AG09309 (cell line): ENCODE data around the gene NRXN3.
A peak's percentile ranks its signal among the peaks of the same experiment; 100 is the strongest.

Experiments used
- DNase-seq: peaks from one replicate; pipeline ENCODE4 v3.0.0-alpha.2; 2010; ENCODE audit warnings: low read depth
- H3K4me3 ChIP-seq: 2 replicates; pipeline ENCODE4 v1.5.1; 2011; ENCODE audit warnings: mild to moderate bottlenecking, low read depth, low read length, moderate library complexity; ENCODE audit not compliant: control insufficient read depth
- TF ChIP-seq, protein P1 (sequence below): IDR thresholded peaks from 2 replicates; pipeline ENCODE4 v1.5.1; 2011; ENCODE audit warnings: mild to moderate bottlenecking, low read depth, low read length, inconsistent platforms; ENCODE audit not compliant: insufficient read depth, control insufficient read depth; ENCODE audit errors: missing control alignments

Gene NRXN3

DNA sequence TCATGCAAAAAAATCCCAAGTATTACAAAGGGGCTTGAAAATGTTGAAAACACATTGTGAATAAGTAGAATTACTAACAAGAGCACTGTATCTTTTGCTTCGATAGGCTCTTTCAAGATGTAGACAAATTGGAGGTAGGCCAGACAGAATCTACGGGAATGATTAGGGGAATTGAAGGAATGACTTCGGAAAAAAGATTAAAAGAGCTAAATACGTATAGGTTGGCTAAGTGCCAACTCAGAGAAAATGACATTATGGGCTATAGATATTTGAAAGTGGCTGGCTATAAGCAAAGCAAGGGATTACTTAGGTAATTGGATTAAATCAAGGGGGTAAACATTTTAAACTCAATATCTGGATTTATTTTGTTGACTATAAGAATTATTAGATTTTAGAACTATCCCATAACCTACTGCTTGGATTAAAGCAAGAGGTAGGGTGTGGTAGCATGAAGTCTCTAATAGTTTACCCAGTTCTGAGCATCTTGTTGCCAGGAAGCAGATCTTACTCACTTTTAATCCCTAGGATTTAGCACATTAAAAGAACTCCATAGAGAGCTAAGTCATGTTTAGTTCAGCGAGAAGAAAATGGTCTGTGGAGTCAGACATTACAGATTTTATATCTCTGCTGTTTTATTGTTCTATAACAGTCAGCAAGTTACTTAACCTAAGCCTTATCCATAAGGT is 1551.4 kb downstream of the NRXN3 start:
- H3K4me3 ChIP-seq: no peak overlapping the region
- DNase-seq: no peak
- TF ChIP-seq, protein P1, sequence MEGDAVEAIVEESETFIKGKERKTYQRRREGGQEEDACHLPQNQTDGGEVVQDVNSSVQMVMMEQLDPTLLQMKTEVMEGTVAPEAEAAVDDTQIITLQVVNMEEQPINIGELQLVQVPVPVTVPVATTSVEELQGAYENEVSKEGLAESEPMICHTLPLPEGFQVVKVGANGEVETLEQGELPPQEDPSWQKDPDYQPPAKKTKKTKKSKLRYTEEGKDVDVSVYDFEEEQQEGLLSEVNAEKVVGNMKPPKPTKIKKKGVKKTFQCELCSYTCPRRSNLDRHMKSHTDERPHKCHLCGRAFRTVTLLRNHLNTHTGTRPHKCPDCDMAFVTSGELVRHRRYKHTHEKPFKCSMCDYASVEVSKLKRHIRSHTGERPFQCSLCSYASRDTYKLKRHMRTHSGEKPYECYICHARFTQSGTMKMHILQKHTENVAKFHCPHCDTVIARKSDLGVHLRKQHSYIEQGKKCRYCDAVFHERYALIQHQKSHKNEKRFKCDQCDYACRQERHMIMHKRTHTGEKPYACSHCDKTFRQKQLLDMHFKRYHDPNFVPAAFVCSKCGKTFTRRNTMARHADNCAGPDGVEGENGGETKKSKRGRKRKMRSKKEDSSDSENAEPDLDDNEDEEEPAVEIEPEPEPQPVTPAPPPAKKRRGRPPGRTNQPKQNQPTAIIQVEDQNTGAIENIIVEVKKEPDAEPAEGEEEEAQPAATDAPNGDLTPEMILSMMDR: no peak

DNA sequence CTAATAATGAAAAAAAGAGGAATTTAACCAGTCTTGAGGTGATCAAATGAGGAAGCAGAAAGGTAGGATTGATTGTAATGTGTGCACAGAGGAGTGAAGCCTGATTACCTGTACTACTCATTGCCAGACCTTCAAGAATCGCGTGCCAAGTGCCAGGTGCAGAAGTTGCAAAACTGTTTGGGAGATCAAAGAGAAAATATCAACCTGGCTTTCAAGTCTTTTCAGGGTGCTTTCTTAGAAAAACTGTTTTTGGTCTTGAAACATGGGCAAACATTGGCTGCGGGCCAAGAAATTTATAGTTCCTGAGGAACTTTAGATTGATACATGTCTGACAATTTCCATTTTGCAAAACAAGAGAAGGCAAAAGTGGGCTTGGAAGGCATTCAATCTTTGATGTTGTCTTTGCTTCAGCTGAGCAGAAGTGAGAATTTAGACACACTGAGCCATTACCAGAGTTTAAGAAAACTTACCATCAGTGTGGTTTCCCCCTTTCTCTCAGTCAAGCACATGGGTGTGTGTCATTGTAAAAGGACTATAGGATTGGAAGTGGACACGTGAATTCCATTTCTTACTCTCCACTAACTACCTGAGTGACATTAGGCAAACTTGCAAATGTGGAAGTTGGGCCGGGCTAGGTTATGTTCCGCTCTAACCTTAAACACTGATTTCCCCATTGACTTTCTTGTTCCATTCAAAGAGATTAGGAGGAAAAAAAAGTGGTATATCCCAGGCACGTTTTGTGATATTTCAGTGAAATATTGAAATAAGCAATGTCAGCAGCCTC is 1555.0 kb downstream of the NRXN3 start:
- TF ChIP-seq, protein P1: no peak
- no peak for DNase-seq
- no peak overlapping the region for H3K4me3 ChIP-seq

- H3K4me3 ChIP-seq: no peak overlapping the region
- DNase-seq: no peak
- TF ChIP-seq, protein P1: no peak
Measured at GRCh38 chr14:79727900-79728299, 1557.7 kb downstream of the NRXN3 start.

GRCh38 chr14:79728331-79728730 is 1558.2 kb downstream of the NRXN3 start:
- no peak for DNase-seq
- H3K4me3 ChIP-seq: no peak overlapping the region
- TF ChIP-seq, protein P1: no peak

DNA sequence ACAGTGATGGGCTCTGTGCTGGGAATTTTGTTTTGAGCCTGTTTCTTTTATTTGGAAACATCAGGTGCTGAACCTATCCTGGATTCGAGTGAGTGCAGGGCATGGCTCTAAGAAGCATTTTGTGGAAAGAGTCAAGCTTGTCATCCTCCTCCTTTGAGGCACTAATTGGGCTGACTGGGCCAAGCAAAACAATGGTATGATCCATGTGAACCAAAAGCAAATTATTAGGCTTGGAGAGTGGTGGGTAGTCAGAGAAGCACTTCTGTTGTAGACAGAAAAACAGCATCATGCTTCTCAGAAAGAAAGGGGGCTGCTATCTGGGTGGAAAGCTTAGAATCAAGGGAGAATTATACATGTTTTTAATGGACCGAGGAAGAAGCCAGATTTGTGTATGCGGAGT is 1559.6 kb downstream of the NRXN3 start:
- TF ChIP-seq, protein P1: no peak
- no peak overlapping the region for H3K4me3 ChIP-seq
- DNase-seq: no peak

GRCh38 chr14:79730196-79730595 is 1560.0 kb downstream of the NRXN3 start:
- no peak overlapping the region for H3K4me3 ChIP-seq
- TF ChIP-seq, protein P1: no peak
- DNase-seq: no peak

- H3K4me3 ChIP-seq: no peak overlapping the region
- TF ChIP-seq, protein P1: no peak
- peak; percentile 13 for DNase-seq
Measured at GRCh38 chr14:79730953-79731352, 1560.8 kb downstream of the NRXN3 start.
